ENCODE measurements around the gene MAST1. TPM values are rescaled to one million over a fixed set of nuclear protein-coding genes. Genes with fewer than 3 reads are reported as not detected.
A peak's percentile ranks its signal among the peaks of the same experiment; 100 is the strongest.

MAST1 gene
- total RNA-seq, 2 donors from 2014 or later: 0.26 TPM; not detected in 1

GRCh38 chr19:12790628-12791344 lies 47.5 kb upstream of the MAST1 start:
- 1 to 2% methylated on average over 15 to 22 of the region's 22 CpGs for WGBS, 2 donors
- H3K36me3 ChIP-seq (replicated peaks in 1 of 2; ENCODE audit: insufficient read depth in 1 of 2, low read depth in 2 of 2): no peaks in the 10 kb centered on the region
- no peak overlapping the region for H3K4me3 ChIP-seq
- no peak for DNase-seq
- peak overlapping the region; percentile 94 to 100 (median 98) for H3K27ac ChIP-seq
- H3K27me3 ChIP-seq: no peaks in the 10 kb centered on the region
- ATAC-seq: no peak
- H3K9me3 ChIP-seq: no peaks in the 10 kb centered on the region
- peaks cover 64% of the 10 kb centered on the region for H3K4me1 ChIP-seq
- intact Hi-C loops (cut with DNase I): no loop called here
- TF ChIP-seq POLR2A (IDR thresholded peaks at IDR 0.05): no peak
- TF ChIP-seq CTCF (IDR thresholded peaks at IDR 0.05): no peak

GRCh38 chr19:12791345-12792050 lies 46.8 kb upstream of the MAST1 start, which contains the start of gene JUNB:
TSS of gene JUNB (plus strand) at chr19:12791486. CDS start at chr19:12791772, 286 bp downstream.
- 0 to 1% methylated on average over 3 to 71 of the region's 73 CpGs for WGBS, 2 donors
- no peaks in the 10 kb centered on the region for H3K36me3 ChIP-seq (replicated peaks in 1 of 2; ENCODE audit: insufficient read depth in 1 of 2, low read depth in 2 of 2)
- no peaks in the 10 kb centered on the region for H3K9me3 ChIP-seq
- ATAC-seq (peak; percentile 54), DNase-seq (peak; percentile 98 to 99 (median 98))
- TF ChIP-seq POLR2A (IDR thresholded peaks at IDR 0.05) (peak; percentile 100), CTCF (IDR thresholded peaks at IDR 0.05) (peak in 3 of 7 experiments; percentile 9 to 25 (median 18))
- H3K27me3 ChIP-seq: no peaks in the 10 kb centered on the region
- H3K4me1 ChIP-seq: peaks cover 63% of the 10 kb centered on the region
- H3K27ac ChIP-seq: peak within 1 kb of the TSS; percentile 94 to 100 (median 98)
- intact Hi-C loops (cut with DNase I): no loop called here
- H3K4me3 ChIP-seq: peak within 1 kb of the TSS; percentile 87 to 91

- ATAC-seq (no peak), DNase-seq (peak; percentile 75 to 81 (median 78))
- Histone ChIP-seq H3K36me3 (replicated peaks in 1 of 2; ENCODE audit: insufficient read depth in 1 of 2, low read depth in 2 of 2) (no peaks in the 10 kb centered on the region), H3K4me1 (peaks cover 58% of the 10 kb centered on the region), H3K4me3 (peak overlapping the region; percentile 87 to 91), H3K9me3 (no peaks in the 10 kb centered on the region), H3K27me3 (no peaks in the 10 kb centered on the region), H3K27ac (peak overlapping the region; percentile 94 to 100 (median 98))
- peak; percentile 29 to 59 (median 56) for TF ChIP-seq POLR2A (IDR thresholded peaks at IDR 0.05)
- TF ChIP-seq CTCF (IDR thresholded peaks at IDR 0.05): peak in 1 of 7 experiments; percentile 1
- intact Hi-C loops (cut with DNase I): no loop called here
- WGBS, 2 donors: 0% methylated on average over 80 of the region's 84 CpGs; no CpG with 5 or more reads in 1 of the 2 donors
Observed at GRCh38 chr19:12792051-12792852, 46.1 kb upstream of the MAST1 start.

GRCh38 chr19:12792853-12793289 lies 45.4 kb upstream of the MAST1 start:
- Histone ChIP-seq H3K27ac (peak overlapping the region; percentile 94 to 100 (median 98)), H3K27me3 (no peaks in the 10 kb centered on the region), H3K4me3 (peak overlapping the region; percentile 87 to 91), H3K9me3 (no peaks in the 10 kb centered on the region), H3K36me3 (replicated peaks in 1 of 2; ENCODE audit: insufficient read depth in 1 of 2, low read depth in 2 of 2) (no peaks in the 10 kb centered on the region), H3K4me1 (peaks cover 52% of the 10 kb centered on the region)
- TF ChIP-seq CTCF (IDR thresholded peaks at IDR 0.05) (no peak), POLR2A (IDR thresholded peaks at IDR 0.05) (no peak)
- 0% methylated on average over 20 to 22 of the region's 22 CpGs for WGBS, 2 donors
- intact Hi-C loops (cut with DNase I): no loop called here
- DNase-seq: peak in 2 of 4 donors; percentile 43 to 44
- ATAC-seq: no peak

All from body of pancreas (tissue), 4 donors.